OCI-LY1 (cell line): ENCODE measurements around the gene MBOAT1.

Experiments
- CTCF ChIP-seq: fragments of 200-600 bp; sonication (generic), shearing (Covaris generic); IDR thresholded peaks from 2 replicates; pipeline ENCODE4 v1.5.1; 2017; ENCODE audit warnings: mild to moderate bottlenecking, antibody characterized with exemption, low read length, moderate library complexity, mixed read lengths
- EZH2 ChIP-seq: fragments of 200-600 bp; sonication (generic), shearing (Covaris generic); IDR thresholded peaks from 2 replicates; pipeline ENCODE4 v1.8.0; 2017; ENCODE audit warnings: borderline replicate concordance, mixed run types, mild to moderate bottlenecking, antibody characterized with exemption, low read length, moderate library complexity, mixed read lengths

- TF ChIP-seq CTCF (no peak), EZH2 (no peak)
These were observed 28.6 kb downstream of the MBOAT1 start for GRCh38 chr6:20183706-20184105.
